GM19099 (cell line): ENCODE measurements around the gene E2F4.

ENCODE experiments used
- POLR2A ChIP-seq: IDR thresholded peaks from 3 replicates; pipeline ENCODE4 v1.6.1; 2011; ENCODE audit warnings: low read depth; ENCODE audit not compliant: insufficient read length; ENCODE audit errors: extremely low read depth

Gene E2F4

GRCh38 chr16:67155295-67156142, 36.4 kb upstream of the E2F4 start:
- TF ChIP-seq POLR2A, result no peak

GRCh38 chr16:67156143-67156844, 35.7 kb upstream of the E2F4 start:
- no peak for TF ChIP-seq POLR2A

GRCh38 chr16:67157106-67157748, 34.7 kb upstream of the E2F4 start:
- TF ChIP-seq POLR2A, result no peak

GRCh38 chr16:67157892-67158635, 33.9 kb upstream of the E2F4 start:
- TF ChIP-seq POLR2A, result no peak

GRCh38 chr16:67158637-67159600, 33.0 kb upstream of the E2F4 start:
- TF ChIP-seq POLR2A, result peak; percentile 48

- TF ChIP-seq POLR2A, result no peak
Observed at GRCh38 chr16:67161595-67162058, 30.3 kb upstream of the E2F4 start.

- TF ChIP-seq POLR2A, result no peak
Observed at GRCh38 chr16:67162506-67163163, 29.3 kb upstream of the E2F4 start.

GRCh38 chr16:67163164-67163998, 28.6 kb upstream of the E2F4 start:
- no peak for TF ChIP-seq POLR2A

GRCh38 chr16:67163999-67164558, 27.9 kb upstream of the E2F4 start:
- TF ChIP-seq POLR2A, result no peak

GRCh38 chr16:67164599-67165061, 27.3 kb upstream of the E2F4 start, which contains the start of gene HSF4:
TSS of gene HSF4 (plus strand) at chr16:67164745. CDS start at chr16:67164812, 67 bp downstream.
- no peak for TF ChIP-seq POLR2A

- no peak for TF ChIP-seq POLR2A
Observed at GRCh38 chr16:67165121-67166078, 26.6 kb upstream of the E2F4 start.

- TF ChIP-seq POLR2A, result no peak
Observed at GRCh38 chr16:67166110-67166547, 25.8 kb upstream of the E2F4 start.
